Fibroblast of the aortic adventitia (primary cell): ENCODE measurements around the gene IGF2BP1. TPM values are rescaled to one million over a fixed set of nuclear protein-coding genes. Genes with fewer than 3 reads are reported as not detected.

Experiments
- DNase-seq: peaks from one replicate; pipeline ENCODE4 v3.0.0-alpha.2; 2010; ENCODE audit warnings: low read depth
- H3K4me3 ChIP-seq: 2 replicates; pipeline ENCODE4 v1.5.1; 2011; ENCODE audit warnings: low read depth, mild to moderate bottlenecking, control low read depth, low read length, moderate library complexity
- CTCF ChIP-seq: IDR thresholded peaks from 2 replicates; pipeline ENCODE4 v1.5.1; 2011; ENCODE audit warnings: mild to moderate bottlenecking, low read length, control low read depth, inconsistent platforms; ENCODE audit not compliant: insufficient read depth
- total RNA-seq: library from RNA; depleted of rRNA; stranded (reverse); fragments of >200 nt; gene quantifications from 2 replicates; pipeline ENCODE4 v1.2.3, GENCODE V29; 2012; ENCODE audit warnings: low replicate concordance

The IGF2BP1 gene
- total RNA-seq, 1 donor: 5.0 TPM

- DNase-seq: no peak
- H3K4me3 ChIP-seq: no peak overlapping the region
- no peak for TF ChIP-seq CTCF
Measured at GRCh38 chr17:49041527-49041926, 44.3 kb downstream of the IGF2BP1 start.

- no peak for TF ChIP-seq CTCF
- H3K4me3 ChIP-seq: no peak overlapping the region
- DNase-seq: no peak
Measured at GRCh38 chr17:49045376-49045775, 48.2 kb downstream of the IGF2BP1 start.

- TF ChIP-seq CTCF: no peak
- no peak for DNase-seq
Measured at GRCh38 chr17:49046912-49047311, 49.7 kb downstream of the IGF2BP1 start.

GRCh38 chr17:49049265-49049664 lies 52.1 kb downstream of the IGF2BP1 start:
- no peak for TF ChIP-seq CTCF
- DNase-seq: no peak
- no peak overlapping the region for H3K4me3 ChIP-seq

More at GRCh38 chr17:49046912-49047311, 49.7 kb downstream of the IGF2BP1 start:
- no peak overlapping the region for H3K4me3 ChIP-seq

GRCh38 chr17:49050611-49051010 lies 53.4 kb downstream of the IGF2BP1 start:
- H3K4me3 ChIP-seq: no peak overlapping the region
- no peak for TF ChIP-seq CTCF
- no peak for DNase-seq

GRCh38 chr17:49051269-49051668 lies 54.1 kb downstream of the IGF2BP1 start:
- no peak for DNase-seq
- H3K4me3 ChIP-seq: no peak overlapping the region
- TF ChIP-seq CTCF: no peak

- DNase-seq: no peak
- no peak for TF ChIP-seq CTCF
- H3K4me3 ChIP-seq: no peak overlapping the region
Measured at GRCh38 chr17:49053171-49053829, 56.1 kb downstream of the IGF2BP1 start.
